Measurements from ENCODE around the gene ST8SIA1.
"Not testable (repeated sequence)": the region's sequence is repeated elsewhere in the genome, so short reads cannot be mapped to it uniquely, and the experiment has no call there.

Gene ST8SIA1, protein sequence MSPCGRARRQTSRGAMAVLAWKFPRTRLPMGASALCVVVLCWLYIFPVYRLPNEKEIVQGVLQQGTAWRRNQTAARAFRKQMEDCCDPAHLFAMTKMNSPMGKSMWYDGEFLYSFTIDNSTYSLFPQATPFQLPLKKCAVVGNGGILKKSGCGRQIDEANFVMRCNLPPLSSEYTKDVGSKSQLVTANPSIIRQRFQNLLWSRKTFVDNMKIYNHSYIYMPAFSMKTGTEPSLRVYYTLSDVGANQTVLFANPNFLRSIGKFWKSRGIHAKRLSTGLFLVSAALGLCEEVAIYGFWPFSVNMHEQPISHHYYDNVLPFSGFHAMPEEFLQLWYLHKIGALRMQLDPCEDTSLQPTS

DNA sequence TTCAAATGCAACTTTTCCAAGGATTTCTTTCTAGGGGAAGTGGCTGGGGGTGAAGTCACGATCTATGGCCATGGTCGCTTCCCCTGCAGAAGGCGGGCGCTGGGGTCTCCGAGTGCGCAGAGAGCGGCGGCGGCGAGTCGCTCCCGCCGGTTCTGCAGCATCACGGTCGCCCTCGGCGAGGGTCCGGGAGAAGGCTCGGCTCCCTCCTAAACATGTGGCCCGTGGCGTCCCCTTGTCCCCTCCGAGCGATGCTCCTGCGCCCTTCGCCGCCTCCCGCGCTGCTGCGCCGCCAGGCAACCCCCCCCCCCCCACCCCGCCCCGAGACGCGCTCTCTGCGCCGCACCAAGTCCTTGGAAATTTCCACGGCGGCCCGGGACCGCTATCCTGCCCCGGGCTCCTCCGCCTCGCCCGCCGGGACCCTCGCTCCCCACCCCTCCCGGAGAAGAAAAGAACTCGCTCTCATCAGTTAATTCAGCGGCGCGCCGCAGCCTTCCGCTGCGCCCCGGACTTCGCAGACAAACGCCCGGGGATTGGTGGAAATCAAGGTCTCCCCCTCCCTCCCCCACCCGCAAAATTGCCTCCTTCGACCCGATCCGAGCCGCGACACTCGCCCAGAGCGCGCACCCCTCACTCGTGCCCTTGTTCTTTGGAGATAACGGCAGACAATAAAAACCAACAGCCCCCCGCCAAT, at the start of gene ST8SIA1:
ST8SIA1 (minus strand) TSS at position 298 of the 691 bp plus-strand sequence. CDS start 475 bp downstream, outside the sequence.
- H3K27me3 ChIP-seq (ENCODE audit: control insufficient read depth in 2 of 2, insufficient read depth in 2 of 2, low read length in 2 of 2): peaks cover 14 to 17% of the 10 kb centered on the region in 2 donors
- H3K9me3 ChIP-seq (ENCODE audit: control insufficient read depth in 2 of 2, low read length in 2 of 2): no peaks in the 10 kb centered on the region
- H3K4me1 ChIP-seq (ENCODE audit: control insufficient read depth in 2 of 2, insufficient read depth in 2 of 2, low read length in 2 of 2): peaks cover 0 to 4% of the 10 kb centered on the region in 2 donors
- peak within 1 kb of the TSS; percentile 37 to 67 for H3K27ac ChIP-seq (ENCODE audit: low read depth in 2 of 2, low read length in 2 of 2)
- H3K9ac ChIP-seq (ENCODE audit: low read depth in 1 of 2, low read length in 2 of 2): peak within 1 kb of the TSS; percentile 34 to 50
- H3K36me3 ChIP-seq (ENCODE audit: control insufficient read depth in 2 of 2, insufficient read depth in 2 of 2, low read length in 2 of 2): no peaks in the 10 kb centered on the region
- H3K4me3 ChIP-seq (ENCODE audit: low read length in 2 of 2): peak within 1 kb of the TSS; percentile 70 to 74

DNA sequence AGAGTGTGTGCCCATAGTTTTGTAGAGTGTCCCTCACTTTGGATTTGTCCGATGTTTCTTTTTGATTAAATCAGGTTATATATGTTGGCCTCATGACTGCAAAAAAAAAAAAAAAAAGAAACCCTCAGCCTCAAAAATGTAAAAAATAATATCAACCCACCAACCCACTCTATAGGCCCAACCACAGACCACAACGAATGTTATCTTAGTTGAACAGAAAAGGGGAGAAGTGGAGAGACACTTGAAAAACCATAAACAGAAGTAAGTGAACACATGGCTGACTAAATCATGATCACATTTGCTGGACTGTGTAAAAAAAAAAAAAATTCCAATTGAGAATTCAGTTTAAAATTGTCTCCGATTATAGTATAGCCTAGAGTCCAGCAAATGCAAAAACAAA, 45.5 kb upstream of the ST8SIA1 start:
- no peak overlapping the region for H3K4me3 ChIP-seq (ENCODE audit: low read length in 2 of 2)
- no peaks in the 10 kb centered on the region for H3K9me3 ChIP-seq (ENCODE audit: control insufficient read depth in 2 of 2, low read length in 2 of 2)
- no peaks in the 10 kb centered on the region for H3K27me3 ChIP-seq (ENCODE audit: control insufficient read depth in 2 of 2, insufficient read depth in 2 of 2, low read length in 2 of 2)
- no peak overlapping the region for H3K9ac ChIP-seq (ENCODE audit: low read depth in 1 of 2, low read length in 2 of 2)
- no peak overlapping the region for H3K27ac ChIP-seq (ENCODE audit: low read depth in 2 of 2, low read length in 2 of 2)
- no peaks in the 10 kb centered on the region for H3K36me3 ChIP-seq (ENCODE audit: control insufficient read depth in 2 of 2, insufficient read depth in 2 of 2, low read length in 2 of 2)
- H3K4me1 ChIP-seq (ENCODE audit: control insufficient read depth in 2 of 2, insufficient read depth in 2 of 2, low read length in 2 of 2): no peaks in the 10 kb centered on the region

DNA sequence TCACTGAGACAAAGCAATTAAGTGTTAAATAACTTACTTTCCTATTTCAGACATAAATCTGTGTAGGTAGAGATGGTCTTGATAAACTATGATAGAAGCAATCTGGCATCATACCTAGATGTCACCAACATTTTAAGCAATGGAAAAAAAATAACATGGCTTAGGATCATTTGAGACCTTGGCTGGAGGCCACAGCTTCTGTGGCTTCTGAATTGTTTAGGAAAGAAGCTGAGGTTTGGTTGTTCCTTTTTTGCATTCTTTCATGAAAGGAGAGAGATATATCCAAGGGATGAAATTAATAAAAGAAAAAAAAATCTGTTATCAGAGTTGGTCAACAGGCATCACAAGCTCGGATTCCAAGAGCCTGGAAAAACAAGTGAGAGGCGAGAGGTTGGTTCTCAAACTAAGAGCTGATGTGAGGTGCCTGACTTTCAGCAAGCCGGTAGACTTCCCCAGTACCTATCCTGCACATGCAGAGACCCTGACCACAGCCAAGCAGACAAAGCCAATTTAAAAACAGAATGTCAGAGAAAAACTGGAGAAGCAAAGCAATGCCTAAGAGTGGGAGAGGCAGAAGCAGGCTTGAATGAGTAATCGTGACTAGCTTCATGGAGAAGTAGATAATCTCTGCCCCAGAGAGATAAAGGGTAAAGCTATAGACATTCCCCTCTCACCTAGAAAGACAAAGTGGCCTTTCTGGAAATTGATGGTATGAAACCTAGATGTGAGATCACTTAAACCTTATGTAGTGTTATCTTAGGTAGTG, 43.4 kb upstream of the ST8SIA1 start:
- Histone ChIP-seq H3K9ac (ENCODE audit: low read depth in 1 of 2, low read length in 2 of 2) (no peak overlapping the region), H3K4me3 (ENCODE audit: low read length in 2 of 2) (no peak overlapping the region), H3K36me3 (ENCODE audit: control insufficient read depth in 2 of 2, insufficient read depth in 2 of 2, low read length in 2 of 2) (no peaks in the 10 kb centered on the region), H3K9me3 (ENCODE audit: control insufficient read depth in 2 of 2, low read length in 2 of 2) (no peaks in the 10 kb centered on the region), H3K27me3 (ENCODE audit: control insufficient read depth in 2 of 2, insufficient read depth in 2 of 2, low read length in 2 of 2) (no peaks in the 10 kb centered on the region), H3K27ac (ENCODE audit: low read depth in 2 of 2, low read length in 2 of 2) (no peak overlapping the region), H3K4me1 (ENCODE audit: control insufficient read depth in 2 of 2, insufficient read depth in 2 of 2, low read length in 2 of 2) (no peaks in the 10 kb centered on the region)

DNA sequence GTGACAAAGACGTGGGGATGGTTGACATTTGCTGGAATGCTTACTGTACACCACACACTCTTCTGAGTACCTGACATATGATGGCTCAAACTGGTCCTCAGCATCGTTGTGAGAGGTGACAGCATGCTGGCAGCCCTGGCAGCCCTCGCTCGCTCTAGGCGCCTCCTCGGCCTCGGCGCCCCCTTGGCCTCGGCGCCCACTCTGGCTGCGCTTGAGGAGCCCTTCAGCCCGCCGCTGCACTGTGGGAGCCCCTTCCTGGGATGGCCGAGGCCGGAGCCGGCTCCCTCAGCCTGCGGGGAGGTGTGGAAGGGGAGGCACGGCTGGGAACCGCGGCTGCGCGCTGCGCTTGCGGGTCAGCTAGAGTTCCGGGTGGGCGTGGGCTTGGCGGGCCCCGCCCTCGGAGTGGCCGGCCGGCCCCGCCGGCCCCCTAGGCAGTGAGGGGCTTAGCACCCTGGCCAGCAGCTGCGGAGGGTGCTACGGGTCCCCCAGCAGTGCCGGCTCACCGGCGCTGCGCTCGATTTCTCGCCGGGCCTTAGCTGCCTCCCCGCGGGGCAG, 42.2 kb upstream of the ST8SIA1 start:
- not testable (repeated sequence) for H3K27me3 ChIP-seq (ENCODE audit: control insufficient read depth in 2 of 2, insufficient read depth in 2 of 2, low read length in 2 of 2); H3K27ac ChIP-seq (ENCODE audit: low read depth in 2 of 2, low read length in 2 of 2); H3K9ac ChIP-seq (ENCODE audit: low read depth in 1 of 2, low read length in 2 of 2); H3K4me1 ChIP-seq (ENCODE audit: control insufficient read depth in 2 of 2, insufficient read depth in 2 of 2, low read length in 2 of 2); H3K9me3 ChIP-seq (ENCODE audit: control insufficient read depth in 2 of 2, low read length in 2 of 2); H3K36me3 ChIP-seq (ENCODE audit: control insufficient read depth in 2 of 2, insufficient read depth in 2 of 2, low read length in 2 of 2); H3K4me3 ChIP-seq (ENCODE audit: low read length in 2 of 2)

DNA sequence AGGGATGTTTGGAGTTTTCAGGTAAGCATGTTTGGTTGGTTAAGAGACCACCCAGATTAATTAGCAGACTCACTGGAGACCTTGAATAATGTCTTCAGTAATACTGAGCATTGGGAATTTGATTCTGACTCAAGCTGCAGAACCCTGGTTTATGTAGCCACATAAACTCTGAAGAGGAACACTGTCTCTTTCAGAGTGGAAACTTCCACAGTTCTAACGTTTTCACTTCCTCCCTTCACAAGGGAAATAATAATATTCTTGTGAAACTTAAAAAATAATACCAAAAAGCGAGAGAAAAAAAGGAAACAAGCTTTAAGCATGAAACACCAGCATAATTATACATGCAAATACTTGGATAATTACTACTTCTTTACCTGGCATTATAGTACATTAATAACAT, 40.0 kb upstream of the ST8SIA1 start:
- no peak overlapping the region for H3K27ac ChIP-seq (ENCODE audit: low read depth in 2 of 2, low read length in 2 of 2)
- no peak overlapping the region for H3K4me3 ChIP-seq (ENCODE audit: low read length in 2 of 2)
- H3K27me3 ChIP-seq (ENCODE audit: control insufficient read depth in 2 of 2, insufficient read depth in 2 of 2, low read length in 2 of 2): no peaks in the 10 kb centered on the region
- no peaks in the 10 kb centered on the region for H3K36me3 ChIP-seq (ENCODE audit: control insufficient read depth in 2 of 2, insufficient read depth in 2 of 2, low read length in 2 of 2)
- no peak overlapping the region for H3K9ac ChIP-seq (ENCODE audit: low read depth in 1 of 2, low read length in 2 of 2)
- H3K9me3 ChIP-seq (ENCODE audit: control insufficient read depth in 2 of 2, low read length in 2 of 2): no peaks in the 10 kb centered on the region
- H3K4me1 ChIP-seq (ENCODE audit: control insufficient read depth in 2 of 2, insufficient read depth in 2 of 2, low read length in 2 of 2): no peaks in the 10 kb centered on the region

DNA sequence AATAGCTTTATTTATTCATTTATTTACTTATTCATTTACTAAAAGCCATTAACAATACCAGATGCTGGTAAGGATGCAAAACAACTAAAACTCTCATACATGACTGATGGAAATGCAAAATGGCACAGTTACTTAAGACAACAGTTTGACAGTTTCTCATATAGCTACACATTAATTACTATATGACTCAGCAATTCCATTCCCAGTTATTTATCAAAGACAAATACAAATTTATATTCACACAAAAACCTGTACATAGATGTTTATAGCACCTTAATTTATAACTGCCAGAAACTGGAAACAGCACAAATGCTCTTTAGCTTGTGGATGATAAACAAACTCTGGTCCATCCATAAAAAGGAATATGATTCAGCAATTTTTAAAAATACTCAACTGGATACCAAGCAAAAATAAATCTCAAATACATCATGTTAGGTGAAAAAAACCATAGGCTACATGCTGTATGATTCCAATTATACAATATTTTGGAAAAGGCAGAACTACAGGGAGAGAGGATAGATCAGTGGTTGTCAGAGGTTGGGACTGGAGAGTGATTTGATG, 37.9 kb upstream of the ST8SIA1 start:
- H3K9me3 ChIP-seq (ENCODE audit: control insufficient read depth in 2 of 2, low read length in 2 of 2): no peaks in the 10 kb centered on the region
- H3K4me1 ChIP-seq (ENCODE audit: control insufficient read depth in 2 of 2, insufficient read depth in 2 of 2, low read length in 2 of 2): no peaks in the 10 kb centered on the region
- H3K36me3 ChIP-seq (ENCODE audit: control insufficient read depth in 2 of 2, insufficient read depth in 2 of 2, low read length in 2 of 2): no peaks in the 10 kb centered on the region
- no peak overlapping the region for H3K27ac ChIP-seq (ENCODE audit: low read depth in 2 of 2, low read length in 2 of 2)
- H3K27me3 ChIP-seq (ENCODE audit: control insufficient read depth in 2 of 2, insufficient read depth in 2 of 2, low read length in 2 of 2): no peaks in the 10 kb centered on the region
- no peak overlapping the region for H3K9ac ChIP-seq (ENCODE audit: low read depth in 1 of 2, low read length in 2 of 2)
- no peak overlapping the region for H3K4me3 ChIP-seq (ENCODE audit: low read length in 2 of 2)

DNA sequence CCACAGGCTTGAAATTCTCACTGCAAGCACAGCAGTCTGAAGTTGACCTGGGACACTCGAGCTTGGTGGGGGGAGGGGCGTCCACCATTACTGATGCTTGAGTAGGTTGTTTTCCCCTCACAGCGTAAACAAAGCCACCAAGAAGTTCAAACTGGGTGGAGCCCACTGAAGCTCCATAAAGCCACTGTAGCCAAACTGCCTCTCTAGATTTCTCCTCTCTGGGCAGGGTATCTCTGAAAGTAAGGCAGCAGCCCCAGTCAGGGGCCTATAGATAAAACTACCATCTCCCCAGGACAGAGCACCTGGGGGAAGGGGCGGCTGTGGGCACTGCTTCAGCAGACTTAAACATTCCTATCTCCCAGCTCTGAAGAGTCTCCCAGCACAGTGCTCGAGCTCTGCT, 31.7 kb upstream of the ST8SIA1 start:
- Histone ChIP-seq H3K9me3 (ENCODE audit: control insufficient read depth in 2 of 2, low read length in 2 of 2) (no peaks in the 10 kb centered on the region), H3K4me1 (ENCODE audit: control insufficient read depth in 2 of 2, insufficient read depth in 2 of 2, low read length in 2 of 2) (no peaks in the 10 kb centered on the region), H3K27ac (ENCODE audit: low read depth in 2 of 2, low read length in 2 of 2) (no peak overlapping the region), H3K27me3 (ENCODE audit: control insufficient read depth in 2 of 2, insufficient read depth in 2 of 2, low read length in 2 of 2) (no peaks in the 10 kb centered on the region), H3K36me3 (ENCODE audit: control insufficient read depth in 2 of 2, insufficient read depth in 2 of 2, low read length in 2 of 2) (no peaks in the 10 kb centered on the region), H3K9ac (ENCODE audit: low read depth in 1 of 2, low read length in 2 of 2) (no peak overlapping the region), H3K4me3 (ENCODE audit: low read length in 2 of 2) (no peak overlapping the region)

DNA sequence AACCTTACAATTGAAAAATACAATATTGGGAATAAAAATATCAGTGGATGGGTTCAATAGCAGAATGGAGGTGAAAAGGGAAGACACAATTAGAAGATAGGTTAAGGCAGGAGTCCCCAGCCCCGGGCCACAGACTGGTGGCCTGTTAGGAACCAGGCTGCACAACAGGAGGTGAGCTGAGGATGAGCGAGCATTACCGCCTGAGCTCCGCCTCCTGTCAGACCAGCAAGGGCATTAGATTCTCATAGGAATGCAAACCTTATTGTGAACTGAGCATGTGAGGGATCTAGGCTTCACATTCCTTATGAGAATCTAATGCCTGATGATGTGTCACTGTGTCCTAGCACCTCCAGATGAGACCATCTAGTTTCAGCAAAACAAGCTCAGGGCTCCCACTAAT, 27.3 kb upstream of the ST8SIA1 start:
- Histone ChIP-seq H3K9ac (ENCODE audit: low read depth in 1 of 2, low read length in 2 of 2) (no peak overlapping the region), H3K9me3 (ENCODE audit: control insufficient read depth in 2 of 2, low read length in 2 of 2) (no peaks in the 10 kb centered on the region), H3K27me3 (ENCODE audit: control insufficient read depth in 2 of 2, insufficient read depth in 2 of 2, low read length in 2 of 2) (no peaks in the 10 kb centered on the region), H3K36me3 (ENCODE audit: control insufficient read depth in 2 of 2, insufficient read depth in 2 of 2, low read length in 2 of 2) (no peaks in the 10 kb centered on the region), H3K27ac (ENCODE audit: low read depth in 2 of 2, low read length in 2 of 2) (no peak overlapping the region), H3K4me1 (ENCODE audit: control insufficient read depth in 2 of 2, insufficient read depth in 2 of 2, low read length in 2 of 2) (no peaks in the 10 kb centered on the region), H3K4me3 (ENCODE audit: low read length in 2 of 2) (no peak overlapping the region)

DNA sequence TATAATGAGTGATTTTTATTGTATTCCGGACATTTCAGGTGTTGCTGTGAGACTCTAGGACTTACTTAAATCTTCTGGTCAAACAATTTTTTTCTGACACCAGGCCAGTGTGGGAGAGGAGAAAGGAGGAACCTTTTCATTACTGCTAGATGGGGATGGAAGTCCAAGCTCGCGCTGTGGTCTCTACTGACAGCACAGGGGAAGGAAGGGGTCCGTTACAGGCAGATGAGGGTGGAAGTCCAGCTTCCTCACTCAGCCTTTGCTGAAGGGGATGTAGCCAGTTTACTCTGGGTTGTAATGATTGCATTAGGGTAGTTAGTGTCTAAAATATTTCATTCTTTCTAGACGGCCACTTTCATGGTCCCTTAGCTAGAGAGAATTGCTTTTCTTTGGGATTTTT, 26.3 kb upstream of the ST8SIA1 start:
- Histone ChIP-seq H3K4me3 (ENCODE audit: low read length in 2 of 2) (no peak overlapping the region), H3K9ac (ENCODE audit: low read depth in 1 of 2, low read length in 2 of 2) (no peak overlapping the region), H3K27me3 (ENCODE audit: control insufficient read depth in 2 of 2, insufficient read depth in 2 of 2, low read length in 2 of 2) (no peaks in the 10 kb centered on the region), H3K4me1 (ENCODE audit: control insufficient read depth in 2 of 2, insufficient read depth in 2 of 2, low read length in 2 of 2) (no peaks in the 10 kb centered on the region), H3K9me3 (ENCODE audit: control insufficient read depth in 2 of 2, low read length in 2 of 2) (no peaks in the 10 kb centered on the region), H3K27ac (ENCODE audit: low read depth in 2 of 2, low read length in 2 of 2) (no peak overlapping the region), H3K36me3 (ENCODE audit: control insufficient read depth in 2 of 2, insufficient read depth in 2 of 2, low read length in 2 of 2) (no peaks in the 10 kb centered on the region)
